A673 (cell line): ENCODE results near the gene OR51V1. TPM values are rescaled to one million over a fixed set of nuclear protein-coding genes. Genes with fewer than 3 reads are reported as not detected.
"Not testable (repeated sequence)": the region's sequence is repeated elsewhere in the genome, so short reads cannot be mapped to it uniquely, and the experiment has no call there.

ENCODE experiments used
- Bru-seq: library from RNA; stranded (reverse); fragments of 400-500 nt; gene quantifications from one replicate; lab custom pipeline; 2021; lab: Mats Ljungman, UMichigan
- BruChase-seq, 2 experiments: library from RNA; stranded (reverse); fragments of 400-500 nt; gene quantifications; one replicate each; lab custom pipeline; 2021; lab: Mats Ljungman, UMichigan
- BruUV-seq: library from RNA; stranded (reverse); fragments of 400-500 nt; replicated peaks from 2 replicates; lab custom pipeline; 2021; lab: Mats Ljungman, UMichigan
- CTCF ChIA-PET: fragments of 300-600 bp; sonication (Branson Sonifier 250); formaldehyde crosslinking; loops from one replicate; lab custom pipeline; 2022; ENCODE audit warnings: antibody characterized with exemption; lab: Charles Lee
- POLR2A ChIA-PET: fragments of 300-600 bp; sonication (Branson Sonifier 250); formaldehyde crosslinking; loops from one replicate; lab custom pipeline; 2022; ENCODE audit warnings: antibody characterized with exemption; ENCODE audit not compliant: low non-redundant PET; lab: Charles Lee
- DNase-seq: peaks from one replicate; pipeline ENCODE4 v3.0.0-alpha.2; 2015; ENCODE audit warnings: low spot score
- H3K27ac ChIP-seq: fragments of 200-600 bp; sonication (generic); 2 replicates; pipeline ENCODE4 v1.5.1; 2016; ENCODE audit warnings: mixed run types, low read depth, mild to moderate bottlenecking, mixed read lengths, antibody characterized with exemption, low read length; ENCODE audit not compliant: poor library complexity, severe bottlenecking
- H3K27me3 ChIP-seq: fragments of 200-600 bp; sonication (generic); replicated peaks from 2 replicates; pipeline ENCODE4 v1.6.1; 2017; ENCODE audit warnings: mixed run types, low read depth, mild to moderate bottlenecking, mixed read lengths, antibody characterized with exemption, low read length; ENCODE audit not compliant: insufficient read depth, poor library complexity
- H3K36me3 ChIP-seq: fragments of 200-600 bp; sonication (generic); 2 replicates; pipeline ENCODE4 v1.6.1; 2016; ENCODE audit warnings: mixed run types, mild to moderate bottlenecking, mixed read lengths, antibody characterized with exemption, low read length; ENCODE audit not compliant: insufficient read depth, poor library complexity, severe bottlenecking
- H3K4me1 ChIP-seq: fragments of 200-600 bp; sonication (generic); 2 replicates; pipeline ENCODE4 v1.6.1; 2017; ENCODE audit warnings: mixed run types, mild to moderate bottlenecking, mixed read lengths, antibody characterized with exemption, low read length; ENCODE audit not compliant: insufficient read depth, poor library complexity, severe bottlenecking
- H3K4me3 ChIP-seq: fragments of 200-600 bp; sonication (generic); 2 replicates; pipeline ENCODE4 v1.5.1; 2016; ENCODE audit warnings: low read depth, mixed run types, mild to moderate bottlenecking, mixed read lengths, low read length; ENCODE audit not compliant: poor library complexity, severe bottlenecking
- H3K9me3 ChIP-seq: fragments of 200-600 bp; sonication (generic); 2 replicates; pipeline ENCODE4 v1.6.1; 2016; ENCODE audit warnings: mixed run types, low read depth, mild to moderate bottlenecking, mixed read lengths, antibody characterized with exemption, low read length; ENCODE audit not compliant: poor library complexity, severe bottlenecking
- EZH2 ChIP-seq: fragments of 200-600 bp; sonication (generic); IDR thresholded peaks from 2 replicates; pipeline ENCODE4 v1.6.1; 2017; ENCODE audit warnings: borderline replicate concordance, low read depth, mild to moderate bottlenecking, mixed read lengths, antibody characterized with exemption, low read length; ENCODE audit not compliant: poor library complexity, severe bottlenecking
- intact Hi-C: fragments of 100-400 bp; cut with micrococcal nuclease; formaldehyde crosslinking; loops from one replicate; pipeline ENCODE4 v1.10.0; 2022; ENCODE audit not compliant: unreplicated experiment
- long read RNA-seq: library from polyadenylated mRNA; stranded (forward); transcript quantifications from one replicate; pipeline ENCODE4 v2.0.0, GENCODE V29; 2022
- total RNA-seq: library from RNA; stranded (reverse); gene quantifications from 2 replicates; pipeline ENCODE4 v1.2.3, GENCODE V29; 2021
- TF ChIP-seq, protein P1 (sequence below): fragments of 300-800, 200-600 bp; sonication (generic); conservative IDR thresholded peaks from 2 replicates; pipeline ENCODE4 v1.5.1; 2017; ENCODE audit warnings: low read depth, mild to moderate bottlenecking, antibody characterized with exemption, low read length, moderate library complexity, mixed read lengths

The OR51V1 gene, protein sequence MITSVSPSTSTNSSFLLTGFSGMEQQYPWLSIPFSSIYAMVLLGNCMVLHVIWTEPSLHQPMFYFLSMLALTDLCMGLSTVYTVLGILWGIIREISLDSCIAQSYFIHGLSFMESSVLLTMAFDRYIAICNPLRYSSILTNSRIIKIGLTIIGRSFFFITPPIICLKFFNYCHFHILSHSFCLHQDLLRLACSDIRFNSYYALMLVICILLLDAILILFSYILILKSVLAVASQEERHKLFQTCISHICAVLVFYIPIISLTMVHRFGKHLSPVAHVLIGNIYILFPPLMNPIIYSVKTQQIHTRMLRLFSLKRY
- not detected in 2 replicates for total RNA-seq
- not detected for Bru-seq, nascent RNA
- BruChase-seq, experiment 1, labeled RNA remaining after a 2-hour chase: not detected
- BruChase-seq, experiment 2, labeled RNA remaining after a 6-hour chase: not detected
- long read RNA-seq: 0 reads

DNA sequence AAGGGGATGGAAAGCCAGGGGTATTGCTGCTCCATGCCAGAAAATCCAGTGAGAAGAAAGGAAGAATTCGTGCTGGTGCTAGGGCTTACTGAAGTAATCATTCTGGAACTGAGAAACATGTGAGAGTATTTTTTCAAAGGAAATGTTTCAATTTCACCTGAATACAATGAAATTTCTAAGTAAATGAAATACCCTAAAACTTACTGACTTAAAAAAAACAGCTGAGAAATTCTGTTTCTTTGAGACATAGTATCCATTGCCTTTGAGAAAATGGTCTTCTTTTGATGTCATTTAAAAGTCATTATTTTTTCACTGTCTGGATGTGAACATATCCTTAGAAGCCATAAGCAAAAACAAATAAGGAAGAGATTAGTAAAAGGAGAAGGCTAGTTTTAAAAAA is at the start of gene OR51V1:
TSS of gene OR51V1 (minus strand) at position 101 of the 400 bp plus-strand sequence. CDS start at position 101, 0 bp downstream.
- no TSS peak for BruUV-seq
- TF ChIP-seq, protein P1, sequence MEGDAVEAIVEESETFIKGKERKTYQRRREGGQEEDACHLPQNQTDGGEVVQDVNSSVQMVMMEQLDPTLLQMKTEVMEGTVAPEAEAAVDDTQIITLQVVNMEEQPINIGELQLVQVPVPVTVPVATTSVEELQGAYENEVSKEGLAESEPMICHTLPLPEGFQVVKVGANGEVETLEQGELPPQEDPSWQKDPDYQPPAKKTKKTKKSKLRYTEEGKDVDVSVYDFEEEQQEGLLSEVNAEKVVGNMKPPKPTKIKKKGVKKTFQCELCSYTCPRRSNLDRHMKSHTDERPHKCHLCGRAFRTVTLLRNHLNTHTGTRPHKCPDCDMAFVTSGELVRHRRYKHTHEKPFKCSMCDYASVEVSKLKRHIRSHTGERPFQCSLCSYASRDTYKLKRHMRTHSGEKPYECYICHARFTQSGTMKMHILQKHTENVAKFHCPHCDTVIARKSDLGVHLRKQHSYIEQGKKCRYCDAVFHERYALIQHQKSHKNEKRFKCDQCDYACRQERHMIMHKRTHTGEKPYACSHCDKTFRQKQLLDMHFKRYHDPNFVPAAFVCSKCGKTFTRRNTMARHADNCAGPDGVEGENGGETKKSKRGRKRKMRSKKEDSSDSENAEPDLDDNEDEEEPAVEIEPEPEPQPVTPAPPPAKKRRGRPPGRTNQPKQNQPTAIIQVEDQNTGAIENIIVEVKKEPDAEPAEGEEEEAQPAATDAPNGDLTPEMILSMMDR: no peak
- no peak for TF ChIP-seq EZH2
- no peaks in the 10 kb centered on the region for H3K9me3 ChIP-seq
- POLR2A ChIA-PET: no interaction called here
- CTCF ChIA-PET: no interaction called here
- intact Hi-C loops: loop anchor here (5.0 kb wide), 1 partner anchor 182 kb away; the partner anchor contains the start of gene OR51M1
- DNase-seq: no peak
- H3K4me1 ChIP-seq: no peaks in the 10 kb centered on the region
- H3K27ac ChIP-seq: no peak within 1 kb of the TSS
- H3K36me3 ChIP-seq: no peaks in the 10 kb centered on the region
- H3K27me3 ChIP-seq: no peaks in the 10 kb centered on the region
- no peak within 1 kb of the TSS for H3K4me3 ChIP-seq

DNA sequence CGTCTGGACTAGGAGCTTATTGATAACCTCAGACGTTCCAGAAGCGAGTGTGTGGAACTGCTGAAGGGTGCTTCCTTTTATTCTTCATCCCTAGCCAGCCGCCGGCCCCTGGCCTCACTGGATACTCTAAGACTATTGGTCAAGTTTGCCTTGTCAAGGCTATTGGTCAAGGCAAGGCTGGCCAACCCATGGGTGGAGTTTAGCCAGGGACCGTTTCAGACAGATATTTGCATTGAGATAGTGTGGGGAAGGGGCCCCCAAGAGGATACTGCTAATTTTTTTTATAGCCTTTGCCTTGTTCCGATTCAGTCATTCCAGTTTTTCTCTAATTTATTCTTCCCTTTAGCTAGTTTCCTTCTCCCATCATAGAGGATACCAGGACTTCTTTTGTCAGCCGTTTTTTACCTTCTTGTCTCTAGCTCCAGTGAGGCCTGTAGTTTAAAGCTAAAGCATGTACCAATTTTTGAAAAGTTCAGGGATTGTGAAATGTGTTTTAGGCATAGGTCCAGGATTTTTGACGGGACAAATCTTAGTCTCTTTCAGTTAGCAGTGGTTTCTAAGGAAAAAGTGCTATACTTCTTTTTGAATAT is 49.4 kb upstream of the OR51V1 start, which contains the start of gene HBG1:
TSS of gene HBG1 (minus strand) at position 51 of the 590 bp plus-strand sequence. CDS start 53 bp downstream, outside the sequence.
- H3K9me3 ChIP-seq, CTCF ChIA-PET, DNase-seq, H3K27me3 ChIP-seq, POLR2A ChIA-PET, intact Hi-C loops, H3K4me3 ChIP-seq, H3K27ac ChIP-seq, H3K36me3 ChIP-seq, H3K4me1 ChIP-seq, BruUV-seq: not testable (repeated sequence)

DNA sequence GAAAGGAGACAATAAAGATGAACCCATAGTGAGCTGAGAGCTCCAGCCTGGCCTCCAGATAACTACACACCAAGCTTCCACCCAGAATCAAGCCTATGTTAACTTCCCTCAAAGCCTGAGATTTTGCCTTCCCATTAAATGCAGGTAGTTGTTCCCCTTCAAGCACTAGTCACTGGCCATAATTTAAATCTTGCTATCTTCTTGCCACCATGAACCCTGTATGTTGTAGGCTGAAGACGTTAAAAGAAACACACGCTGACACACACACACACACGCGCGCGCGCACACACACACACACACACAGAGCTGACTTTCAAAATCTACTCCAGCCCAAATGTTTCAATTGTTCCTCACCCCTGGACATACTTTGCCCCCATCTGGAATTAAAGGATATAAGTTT is 48.0 kb upstream of the OR51V1 start:
- intact Hi-C loops, DNase-seq, H3K4me1 ChIP-seq, POLR2A ChIA-PET, H3K36me3 ChIP-seq, H3K27me3 ChIP-seq, CTCF ChIA-PET, H3K9me3 ChIP-seq, H3K27ac ChIP-seq, H3K4me3 ChIP-seq, BruUV-seq: not testable (repeated sequence)

DNA sequence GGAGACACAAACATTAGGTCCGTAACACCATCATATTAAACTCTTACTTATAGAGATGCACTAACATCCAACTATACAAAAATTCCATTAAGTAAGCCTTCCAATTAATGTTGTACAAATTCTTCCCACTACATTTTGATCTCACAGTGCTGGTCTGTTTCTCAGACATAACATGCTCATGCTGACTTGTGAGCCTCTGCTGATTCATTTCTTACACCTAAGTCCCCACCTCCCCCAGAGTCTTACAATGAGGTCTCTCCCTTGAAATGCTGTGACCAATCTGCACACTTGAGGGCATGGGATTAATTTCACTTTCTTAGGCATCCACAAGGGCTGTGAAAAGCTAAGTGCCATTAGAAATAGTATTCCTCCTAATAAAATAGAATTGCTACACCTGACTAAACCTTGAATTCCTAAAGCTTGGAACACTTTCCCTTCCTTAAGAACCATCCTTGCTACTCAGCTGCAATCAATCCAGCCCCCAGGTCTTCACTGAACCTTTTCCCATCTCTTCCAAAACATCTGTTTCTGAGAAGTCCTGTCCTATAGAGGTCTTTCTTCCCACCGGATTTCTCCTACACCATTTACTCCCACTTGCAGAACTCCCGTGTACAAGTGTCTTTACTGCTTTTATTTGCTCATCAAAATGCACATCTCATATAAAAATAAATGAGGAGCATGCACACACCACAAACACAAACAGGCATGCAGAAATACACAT is 47.1 kb upstream of the OR51V1 start:
- Histone ChIP-seq H3K4me3 (no peak overlapping the region), H3K36me3 (no peaks in the 10 kb centered on the region), H3K27me3 (no peaks in the 10 kb centered on the region), H3K9me3 (no peaks in the 10 kb centered on the region), H3K27ac (no peak overlapping the region), H3K4me1 (no peaks in the 10 kb centered on the region)
- DNase-seq: no peak
- ChIA-PET CTCF (no interaction called here), POLR2A (no interaction called here)
- TF ChIP-seq EZH2: no peak
- TF ChIP-seq, protein P1: no peak
- no TSS peak for BruUV-seq
- intact Hi-C loops: no loop called here
